GM12878 (cell line): ENCODE measurements around the gene MAPK13. TPM values are rescaled to one million over a fixed set of nuclear protein-coding genes. Genes with fewer than 3 reads are reported as not detected.

Experiments
- ATAC-seq: fragments of 200-7000 bp; cut with Tn5 transposase; 3 replicates; pipeline ENCODE4 v1.9.1; 2020; ENCODE audit warnings: mild to moderate bottlenecking, moderate library complexity
- BruUV-seq: library from RNA; stranded (reverse); fragments of 400-500 nt; replicated peaks from 2 replicates; lab custom pipeline; 2021; lab: Mats Ljungman, UMichigan
- CTCF ChIA-PET: fragments of 300-600 bp; sonication (Branson Sonifier 250); formaldehyde crosslinking; extraction: SDS; loops from one replicate; lab custom pipeline; 2021; ENCODE audit warnings: inconsistent platforms; lab: Yijun Ruan, JAX
- POLR2A ChIA-PET: fragments of 350-600 bp; formaldehyde crosslinking; extraction: SDS; loops from one replicate; lab custom pipeline; 2021; ENCODE audit warnings: inconsistent platforms; lab: Charles Lee
- RAD21 ChIA-PET: fragments of 300-600 bp; sonication (Branson Sonifier 250); formaldehyde crosslinking; loops from one replicate; lab custom pipeline; 2023; ENCODE audit warnings: antibody characterized with exemption; ENCODE audit not compliant: unreplicated experiment; lab: Charles Lee
- SMC1A ChIA-PET: fragments of 300-600 bp; sonication (Branson Sonifier 250); formaldehyde crosslinking; loops from one replicate; lab custom pipeline; 2023; ENCODE audit not compliant: unreplicated experiment, uncharacterized antibody; lab: Charles Lee
- DNase-seq: peaks from one replicate; pipeline ENCODE4 v3.0.0-alpha.2; 2011; ENCODE audit warnings: low read depth, low spot score
- FAIRE-seq: peaks from 3 replicates; lab custom pipeline; 2011; peaks lifted over from hg19 to GRCh38; lab: Jason Lieb, UNC
- H2AFZ ChIP-seq: 2 replicates; pipeline ENCODE4 v1.6.0; 2011; ENCODE audit warnings: low read depth, low read length, control low read depth; ENCODE audit not compliant: control insufficient read depth
- H3K27ac ChIP-seq: 2 replicates; pipeline ENCODE4 v1.5.1; 2011; ENCODE audit warnings: control low read depth; ENCODE audit not compliant: control insufficient read depth, insufficient read depth
- H3K27me3 ChIP-seq, 2 experiments: replicated peaks in 1 of 2; 2 replicates each; pipeline versions ENCODE4 v1.6.0 to v1.6.1; 2011; ENCODE audit warnings: low read length in 1 of 2; ENCODE audit not compliant: control insufficient read depth in 2 of 2, insufficient read depth in 2 of 2
- H3K36me3 ChIP-seq, 2 experiments: 2 replicates each; pipeline ENCODE4 v1.5.1; 2011; ENCODE audit warnings: low read length in 1 of 2; ENCODE audit not compliant: control insufficient read depth in 2 of 2, insufficient read depth in 2 of 2
- H3K4me1 ChIP-seq: 2 replicates; pipeline ENCODE4 v1.6.1; 2011; ENCODE audit warnings: mild to moderate bottlenecking, low read length, moderate library complexity, mixed read lengths; ENCODE audit not compliant: control insufficient read depth, insufficient read depth
- H3K4me2 ChIP-seq: 2 replicates; pipeline ENCODE4 v1.6.0; 2011; ENCODE audit warnings: control low read depth; ENCODE audit not compliant: control insufficient read depth, insufficient read depth
- H3K4me3 ChIP-seq: fragments of 200-600 bp; sonication (generic); 2 replicates; pipeline ENCODE4 v1.5.1; 2016
- H3K79me2 ChIP-seq: 2 replicates; pipeline ENCODE4 v1.6.0; 2011; ENCODE audit warnings: low read length; ENCODE audit not compliant: control insufficient read depth, insufficient read depth
- H3K9ac ChIP-seq: 2 replicates; pipeline ENCODE4 v1.8.0; 2011; ENCODE audit warnings: low read length, control low read depth, mixed read lengths; ENCODE audit not compliant: control insufficient read depth, insufficient read depth
- H3K9me3 ChIP-seq: replicated peaks from 3 replicates; pipeline ENCODE4 v1.5.1; 2011; ENCODE audit warnings: mild to moderate bottlenecking, low read length; ENCODE audit not compliant: control insufficient read depth, insufficient read depth
- H4K20me1 ChIP-seq: 2 replicates; pipeline ENCODE4 v1.6.0; 2011; ENCODE audit not compliant: control insufficient read depth, insufficient read depth
- BCL11A ChIP-seq: IDR thresholded peaks from 2 replicates; pipeline ENCODE4 v1.6.1; 2011; ENCODE audit warnings: low read depth, low read length
- CEBPB ChIP-seq, 2 experiments: fragments of 150-350 bp in 1 of 2; IDR thresholded peaks; 2 replicates each; pipeline ENCODE4 v1.6.1; 2012 to 2014; ENCODE audit warnings: low read depth in 2 of 2, low read length in 2 of 2, borderline replicate concordance in 1 of 2, inconsistent platforms in 1 of 2
- HSF1 ChIP-seq: fragments of 150-350 bp; IDR thresholded peaks from 2 replicates; pipeline ENCODE4 v1.6.1; 2014; ENCODE audit warnings: mild to moderate bottlenecking, low read depth, low read length
- IKZF1 ChIP-seq: fragments of 450-650 bp; conservative IDR thresholded peaks from 2 replicates; pipeline ENCODE4 v1.6.1; 2017; ENCODE audit warnings: antibody characterized with exemption, mild to moderate bottlenecking
- PKNOX1 ChIP-seq: fragments of 450-650 bp; IDR thresholded peaks from 2 replicates; pipeline ENCODE4 v1.6.1; 2016; ENCODE audit warnings: mild to moderate bottlenecking
- RUNX3 ChIP-seq: IDR thresholded peaks from 2 replicates; pipeline ENCODE4 v1.6.1; 2012; ENCODE audit warnings: low read length, inconsistent platforms
- WGBS: methylation state at CpG from one replicate; pipeline ENCODE4 v1.1.6; 2016; ENCODE audit warnings: low lambda C conversion rate; ENCODE audit not compliant: insufficient replicate concordance, insufficient coverage; ENCODE audit errors: missing lambda C conversion rate; 5-methylcytosine and 5-hydroxymethylcytosine counted together
- in situ Hi-C: fragments of 300-500 bp; cut with MboI; formaldehyde crosslinking; loops from 9 replicates; pipeline ENCODE4 v1.14.3; 2018; ENCODE audit warnings: mixed read lengths
- intact Hi-C: fragments of 100-400 bp; cut with micrococcal nuclease; formaldehyde crosslinking; loops from one replicate; pipeline ENCODE4 v1.14.2; 2022; ENCODE audit not compliant: unreplicated experiment
- polyA plus RNA-seq, 11 experiments: library from polyadenylated mRNA; depleted of rRNA in 4 of 11; unstranded in 6 of 11; stranded (reverse) in 5 of 11; fragments of >200 nt; fragmentation: Nextera tagmentation in 4 of 11; fragmentation: Illumina TruSeq in 1 of 11; extraction: Ambion mirVana in 4 of 11; extraction: Trizol in 1 of 11; gene quantifications; 1 replicate in 1 of 11; 2 replicates in 10 of 11; pipeline versions ENCODE4 v1.2.1 to v1.2.3, GENCODE V29; 2011 to 2016; ENCODE audit warnings: inconsistent platforms in 2 of 11, missing spikeins in 2 of 11, low read depth in 1 of 11
- total RNA-seq, 4 experiments: library from RNA; depleted of rRNA in 3 of 4; stranded (reverse); fragments of >200 nt in 3 of 4; fragmentation: Illumina TruSeq in 1 of 4; extraction: Trizol in 1 of 4; gene quantifications; 2 replicates each; pipeline versions ENCODE4 v1.2.1 to v1.2.3, GENCODE V29; 2013 to 2021

Gene MAPK13
- total and polyA plus RNA-seq, 10 of the 15 experiments (the other 5 are each of a cell fraction or from before 2014, with no cell fraction given): 1.8 to 48.0 (median 37.5) TPM

GRCh38 chr6:36119209-36119608 is 11.1 kb upstream of the MAPK13 start:
- no peak overlapping the region for H3K9ac ChIP-seq
- FAIRE-seq (no peak), ATAC-seq (no peak), DNase-seq (no peak)
- no peaks in the 10 kb centered on the region for H3K27me3 ChIP-seq
- SMC1A ChIA-PET: interaction anchor here (0.5 to 4.9 kb wide), 3 partner anchors 60 to 90 kb away, joined by 3 to 44 read pairs (median 3); partner anchors contain the start of gene MAPK14
- H3K4me2 ChIP-seq: no peak overlapping the region
- H3K4me1 ChIP-seq: peaks cover 44% of the 10 kb centered on the region
- no peak for TF ChIP-seq IKZF1
- TF ChIP-seq RUNX3: no peak
- TF ChIP-seq CEBPB (IDR thresholded peaks at IDR 0.05; ENCODE audit: borderline replicate concordance in 1 of 2, low read depth in 2 of 2, low read length in 2 of 2): no peak
- TF ChIP-seq BCL11A: no peak
- TF ChIP-seq HSF1: peak; percentile 77; the same call in 1 of the 2 replicates
- no peak for TF ChIP-seq PKNOX1
- POLR2A ChIA-PET: interaction anchor here (1.0 to 1.9 kb wide), 3 partner anchors 12 to 240 kb away, joined by 3 to 11 read pairs (median 4); partner anchors contain the start of genes MAPK13 and MAPK14
- RAD21 ChIA-PET: interaction anchor here (0.8 to 1.4 kb wide), 5 partner anchors 11 to 240 kb away, joined by 3 to 5 read pairs (median 4); partner anchors contain the start of gene MAPK14
- H4K20me1 ChIP-seq: no peaks in the 10 kb centered on the region
- 86% methylated on average over 4 of the region's 4 CpGs for WGBS
- H3K36me3 ChIP-seq: no peaks in the 10 kb centered on the region; a peak in 1 of 4 replicates
- in situ Hi-C loops (no loop called here), intact Hi-C loops (no loop called here)
- H3K27ac ChIP-seq: no peak overlapping the region
- CTCF ChIA-PET: interaction anchor here (0.9 to 1.6 kb wide), 3 partner anchors 24 to 91 kb away, joined by 3 to 11 read pairs (median 4); partner anchors contain the start of gene MAPK14
- no TSS peak for BruUV-seq
- no peak overlapping the region for H2AFZ ChIP-seq
- H3K4me3 ChIP-seq: no peak overlapping the region
- H3K9me3 ChIP-seq: no peaks in the 10 kb centered on the region
- H3K79me2 ChIP-seq: no peaks in the 10 kb centered on the region
